GM19023 (cell line): Measurements from ENCODE around the gene TYW5.
"Not testable (repeated sequence)": the region's sequence is repeated elsewhere in the genome, so short reads cannot be mapped to it uniquely, and the experiment has no call there.

Experiments
- ATAC-seq: cut with Tn5 transposase; IDR thresholded peaks from one replicate; pipeline ENCODE4 v1.9.1; 2021; ENCODE audit warnings: mild to moderate bottlenecking, moderate library complexity; ENCODE audit not compliant: unreplicated experiment

TYW5 gene

DNA sequence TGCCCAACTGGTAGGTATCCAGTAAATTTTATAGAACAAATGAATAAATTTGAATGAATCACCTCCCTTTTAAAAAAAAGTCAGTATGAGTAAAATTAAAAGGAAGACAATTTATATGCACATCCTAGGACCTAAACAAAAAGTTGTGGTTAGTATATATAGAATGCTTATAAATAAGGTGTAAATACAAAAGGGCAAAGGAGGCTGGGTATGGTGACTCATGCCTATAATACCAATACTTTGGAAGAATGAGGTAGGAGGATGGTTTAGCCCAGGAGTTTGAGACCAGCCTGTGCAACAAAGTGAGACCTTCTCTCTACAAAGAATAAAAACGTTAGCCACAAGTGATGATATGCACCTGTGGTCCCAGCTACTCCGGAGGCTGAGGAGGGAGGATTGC lies 31.4 kb downstream of the TYW5 start:
- ATAC-seq = no peak

DNA sequence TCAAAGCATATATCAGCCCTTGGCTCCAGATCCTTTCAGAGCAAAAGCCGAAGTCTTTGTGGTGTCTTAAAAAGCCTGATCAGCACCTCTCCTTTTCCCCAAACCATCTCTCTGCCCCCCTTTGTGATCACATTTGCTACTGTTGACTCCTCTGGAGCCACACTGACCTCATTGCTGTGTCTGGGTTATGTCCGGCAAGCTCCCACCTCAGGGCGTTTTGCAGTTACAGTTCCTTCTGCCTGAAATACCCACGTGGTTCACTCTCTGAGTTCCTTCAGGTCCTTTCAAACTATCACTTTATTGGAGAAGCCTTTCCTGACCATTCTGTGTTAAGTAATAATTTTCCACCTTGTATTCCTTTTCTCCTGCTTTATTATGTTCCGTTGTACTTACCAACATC lies 32.4 kb downstream of the TYW5 start:
- no peak for ATAC-seq

DNA sequence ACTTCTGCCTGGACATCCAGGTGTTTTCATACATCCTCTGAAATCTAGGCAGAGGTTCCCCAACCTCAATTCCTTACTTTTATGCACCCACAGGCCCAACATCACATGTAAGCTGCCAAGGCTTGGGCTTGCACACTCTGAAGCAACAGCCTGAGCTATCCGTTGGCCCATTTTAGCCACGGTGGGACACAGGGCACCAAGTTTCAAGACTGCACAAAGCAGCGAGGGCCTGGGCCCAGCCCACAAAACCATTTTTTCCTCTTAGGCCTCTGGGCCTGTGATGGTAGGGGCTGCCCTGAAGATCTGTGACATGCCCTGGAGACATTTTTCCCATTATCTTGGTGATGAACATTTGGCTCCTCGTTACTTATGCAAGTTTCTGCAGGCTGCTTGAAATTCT lies 38.3 kb downstream of the TYW5 start:
- no peak for ATAC-seq

DNA sequence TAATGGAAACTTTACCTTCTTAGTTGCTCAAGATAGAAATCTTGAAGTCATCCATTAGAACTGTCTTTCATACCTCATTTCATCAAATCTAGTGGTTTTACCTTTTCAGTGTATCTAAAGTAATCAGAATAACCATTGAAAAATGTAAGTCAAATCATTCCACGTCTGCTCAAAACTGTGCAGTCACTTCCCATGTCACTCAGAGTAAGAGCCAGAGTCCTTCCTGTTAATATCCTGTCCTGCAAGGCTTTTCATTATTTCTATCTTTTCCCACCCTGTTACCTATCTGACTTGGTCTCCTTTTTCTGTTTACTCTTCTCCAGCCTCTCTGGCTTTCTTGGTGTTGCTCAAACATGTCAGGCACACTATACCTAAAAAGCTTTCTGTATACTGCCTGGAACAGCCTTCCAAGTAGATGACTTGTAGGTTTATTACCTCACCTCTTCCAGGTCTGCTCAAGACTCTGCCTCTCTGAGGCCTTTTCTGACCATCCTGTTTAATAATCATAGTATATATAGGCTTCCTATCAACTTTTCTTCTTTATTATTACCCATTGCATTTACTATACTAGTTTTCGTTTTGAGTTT lies 40.8 kb downstream of the TYW5 start:
- no peak for ATAC-seq

DNA sequence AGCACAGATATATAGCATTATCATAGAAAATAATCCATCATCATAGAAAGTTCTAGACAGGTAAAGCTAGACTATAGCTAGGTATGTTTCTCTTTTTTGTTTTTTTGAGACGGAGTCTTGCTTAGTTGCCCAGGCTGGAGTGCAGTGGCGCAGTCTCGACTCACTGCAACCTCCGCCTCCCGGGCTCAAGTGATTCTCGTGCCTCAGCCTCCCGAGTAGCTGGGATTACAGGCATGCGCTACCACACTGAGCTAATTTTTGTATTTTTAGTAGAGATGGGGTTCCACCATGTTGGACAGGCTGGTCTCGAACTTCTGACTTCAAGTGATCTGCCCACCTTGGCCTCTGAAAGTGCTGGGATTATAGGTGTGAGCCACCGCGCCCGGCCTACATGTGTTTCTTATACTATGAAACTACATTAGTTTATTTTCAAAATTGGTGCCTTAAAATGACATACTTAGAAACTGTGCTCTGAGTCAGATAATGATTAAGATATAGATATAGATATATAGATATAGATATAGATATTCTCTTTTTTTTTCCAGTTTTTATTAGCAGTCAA lies 42.7 kb downstream of the TYW5 start:
- not testable (repeated sequence) for ATAC-seq

DNA sequence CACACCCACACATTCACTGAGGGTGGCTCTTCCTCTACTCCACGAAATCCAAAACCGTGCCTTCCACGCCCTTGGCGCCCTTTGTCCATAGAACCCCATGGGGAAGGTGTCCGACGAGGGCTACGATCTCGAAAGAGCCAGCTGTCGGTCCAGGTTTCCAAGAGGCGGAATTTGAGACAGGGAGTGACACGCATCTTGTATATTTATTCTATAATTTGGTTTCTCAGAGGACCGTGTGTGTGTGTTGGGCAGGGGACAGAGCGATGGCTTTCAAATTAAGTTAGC lies 43.5 kb downstream of the TYW5 start:
- ATAC-seq = no peak

DNA sequence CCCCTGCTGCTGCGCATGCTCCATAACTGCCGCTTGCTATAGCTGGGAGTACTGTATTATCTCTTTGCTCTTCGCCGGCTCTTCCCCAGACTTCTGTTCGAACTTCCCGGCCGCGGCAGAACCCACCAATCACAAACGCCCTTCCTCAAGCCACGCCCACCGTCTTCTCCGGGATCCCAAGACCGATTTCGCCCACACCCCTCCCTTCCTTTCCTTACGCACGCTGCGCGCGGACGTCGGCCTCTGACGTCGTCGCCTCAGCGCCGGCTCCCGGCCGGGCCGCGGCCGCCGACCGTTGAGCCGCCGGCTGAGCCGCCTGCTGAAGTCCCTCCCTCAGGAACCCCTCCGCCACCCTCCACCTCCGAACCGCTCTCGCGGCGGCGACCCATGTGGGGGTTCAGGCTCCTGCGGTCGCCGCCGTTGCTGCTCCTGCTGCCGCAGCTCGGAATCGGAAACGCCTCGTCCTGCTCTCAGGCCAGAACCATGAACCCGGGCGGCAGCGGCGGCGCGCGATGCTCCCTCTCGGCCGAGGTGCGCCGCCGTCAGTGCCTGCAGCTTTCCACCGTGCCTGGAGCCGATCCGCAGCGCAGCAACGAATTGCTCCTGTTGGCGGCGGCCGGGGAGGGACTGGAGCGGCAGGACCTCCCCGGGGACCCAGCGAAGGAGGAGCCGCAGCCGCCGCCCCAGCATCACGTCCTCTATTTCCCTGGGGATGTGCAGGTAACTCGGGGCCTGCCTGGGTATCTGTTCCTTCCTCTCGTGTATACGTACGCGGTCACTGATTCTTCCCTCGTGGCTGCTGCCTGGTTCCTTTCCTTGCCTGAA lies 44.0 kb downstream of the TYW5 start, which contains the start of gene C2orf69:
C2orf69 (plus strand) TSS at position 242 of the 825 bp plus-strand sequence; CDS start at position 388, 146 bp downstream.
- ATAC-seq = peak; percentile 93

DNA sequence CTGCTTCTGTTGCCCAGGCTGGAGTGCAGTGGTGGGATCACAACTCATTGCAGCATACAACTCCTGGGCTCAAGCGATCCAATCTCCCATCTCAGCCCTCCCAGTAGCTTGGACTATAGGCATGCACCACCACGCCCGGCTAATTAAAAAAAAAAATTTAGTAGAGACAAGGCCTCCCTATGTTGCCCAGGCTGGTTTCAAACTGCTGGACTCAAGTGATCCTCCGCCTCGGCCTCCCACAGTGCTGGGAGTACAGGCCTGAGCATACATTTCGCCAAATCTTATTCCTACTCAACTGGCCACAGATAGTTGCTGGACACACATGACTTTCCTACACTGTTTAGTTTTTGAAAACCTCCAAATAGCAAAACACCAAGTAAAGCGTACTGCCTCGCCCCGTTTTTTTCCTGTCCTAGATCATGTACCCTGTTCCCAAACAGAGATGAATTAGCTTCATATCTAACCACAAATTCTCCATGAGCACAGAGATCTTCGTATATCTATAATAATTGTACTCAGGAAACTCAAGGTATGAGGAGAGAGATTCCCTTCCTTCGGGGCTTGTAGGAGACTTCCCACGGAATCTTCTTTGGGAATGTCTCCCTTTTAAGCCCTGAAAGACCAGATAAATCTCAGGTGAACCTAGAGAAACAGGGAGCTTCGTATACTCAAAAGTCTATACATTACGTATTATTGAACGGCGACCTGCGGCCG lies 44.8 kb downstream of the TYW5 start:
- no peak for ATAC-seq

DNA sequence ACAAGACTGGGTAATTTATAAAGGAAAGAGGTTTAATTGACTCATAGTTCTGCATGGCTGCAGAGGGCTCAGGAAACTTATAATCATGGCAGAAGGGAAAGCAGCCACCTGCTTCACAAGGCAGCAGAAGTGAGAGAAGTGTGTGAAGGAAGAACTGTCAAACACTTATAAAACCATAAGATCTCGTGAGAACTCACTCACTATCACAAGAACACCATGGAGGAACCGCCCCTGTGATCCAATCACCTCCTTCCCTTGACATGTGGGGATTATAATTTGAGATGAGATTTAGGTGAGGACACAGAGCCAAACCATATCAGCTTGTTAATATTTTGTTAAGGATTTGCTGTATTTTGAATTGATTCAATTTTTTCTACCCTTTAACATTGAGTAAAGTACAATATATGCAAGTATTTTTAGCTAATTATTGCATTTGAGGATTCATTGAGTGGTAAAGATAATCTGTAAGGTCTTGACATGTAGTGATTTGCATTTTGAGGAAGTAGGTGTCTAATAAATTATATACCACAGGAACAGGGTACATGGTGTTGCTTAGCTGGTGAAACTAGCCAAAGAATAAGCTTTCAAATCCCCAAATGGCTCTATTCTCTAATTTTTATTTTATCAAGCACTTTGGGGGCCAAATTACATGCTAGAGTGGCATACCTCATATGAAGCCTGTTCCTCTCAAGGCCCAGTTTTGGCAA lies 48.1 kb downstream of the TYW5 start:
- ATAC-seq = no peak

DNA sequence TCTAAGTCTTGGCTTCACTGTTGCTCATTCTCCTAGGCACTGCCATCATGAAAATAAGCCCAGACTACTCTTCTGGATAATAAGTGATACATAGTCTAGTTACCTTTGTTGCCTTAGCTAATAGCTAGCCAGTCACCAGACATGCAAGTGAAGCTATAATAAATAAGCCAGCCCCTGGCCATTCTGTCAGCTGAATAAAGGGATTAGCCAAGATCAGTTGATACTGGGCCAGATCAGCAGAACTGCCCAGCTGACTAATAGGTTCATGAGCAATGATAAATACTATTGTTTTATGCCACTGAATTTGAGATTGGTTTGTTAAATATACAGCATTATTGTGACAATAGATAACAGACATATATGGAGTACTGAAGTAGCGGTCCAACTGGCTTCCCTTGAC lies 52.2 kb downstream of the TYW5 start:
- no peak for ATAC-seq

DNA sequence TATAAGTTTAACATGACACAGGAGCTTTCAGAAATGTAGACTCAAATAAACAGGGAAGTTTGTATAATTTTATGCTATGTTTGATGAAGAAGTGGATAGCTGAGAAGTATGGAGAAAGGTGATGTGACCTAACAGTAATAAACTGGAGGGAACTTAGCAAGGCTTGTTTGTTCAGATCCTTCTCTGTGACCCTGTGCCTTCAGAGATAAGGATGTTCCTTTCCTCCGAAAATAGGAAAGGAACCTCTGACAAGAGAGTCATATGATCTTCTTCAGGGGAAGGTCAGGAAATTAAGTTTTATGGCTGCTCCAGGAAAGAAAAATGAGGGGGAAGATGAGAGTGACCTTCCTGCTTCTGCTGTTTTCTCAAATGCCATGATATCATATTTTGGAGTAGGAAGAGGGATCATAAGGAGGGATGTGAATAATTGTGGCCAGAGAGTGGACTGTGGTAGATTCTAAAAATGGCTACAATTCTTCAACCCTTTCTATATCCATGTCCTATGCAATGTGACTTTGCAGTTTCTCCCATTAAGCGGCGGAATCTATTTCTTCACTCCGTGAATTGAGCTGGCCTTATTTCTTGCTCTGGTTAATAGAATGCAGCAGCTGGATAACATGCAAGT lies 52.7 kb downstream of the TYW5 start:
- no peak for ATAC-seq

DNA sequence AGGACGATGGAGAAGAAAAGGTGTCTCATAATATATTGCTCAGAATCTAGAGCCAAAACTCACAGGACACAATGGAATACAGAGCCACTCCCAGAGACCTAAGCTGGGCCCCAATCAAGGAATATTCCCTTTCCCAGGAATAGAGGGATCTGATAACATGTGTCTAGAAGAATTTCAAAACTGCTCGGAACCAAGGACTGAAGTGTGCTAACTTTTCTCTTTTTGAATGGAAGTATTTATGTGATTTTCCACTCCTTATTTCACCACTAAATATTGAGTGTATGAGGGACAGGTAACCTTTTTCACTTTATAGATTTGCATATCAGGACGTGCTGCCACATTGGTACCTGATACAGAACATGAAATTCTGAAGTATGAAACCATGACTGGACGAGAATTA lies 53.3 kb downstream of the TYW5 start:
- ATAC-seq = no peak

DNA sequence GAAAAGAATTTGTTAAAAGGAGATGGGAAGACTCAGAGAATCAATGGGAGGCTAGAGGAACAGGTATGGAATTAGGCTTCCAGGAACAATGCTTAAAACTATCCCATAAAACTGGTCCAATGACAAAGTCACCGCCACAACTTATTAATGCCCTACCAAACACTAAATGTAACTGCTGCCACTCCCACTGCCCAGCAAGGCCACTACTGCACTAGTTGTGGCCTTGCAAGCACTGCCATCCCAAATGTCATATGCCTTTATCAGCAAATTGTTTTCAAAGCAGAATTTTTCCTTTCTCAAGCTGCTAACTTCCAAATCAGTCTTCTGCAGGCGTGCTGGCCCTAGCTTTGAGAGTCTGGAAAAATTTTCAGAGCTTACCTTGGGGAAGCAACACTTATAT lies 58.7 kb downstream of the TYW5 start:
- ATAC-seq = no peak

DNA sequence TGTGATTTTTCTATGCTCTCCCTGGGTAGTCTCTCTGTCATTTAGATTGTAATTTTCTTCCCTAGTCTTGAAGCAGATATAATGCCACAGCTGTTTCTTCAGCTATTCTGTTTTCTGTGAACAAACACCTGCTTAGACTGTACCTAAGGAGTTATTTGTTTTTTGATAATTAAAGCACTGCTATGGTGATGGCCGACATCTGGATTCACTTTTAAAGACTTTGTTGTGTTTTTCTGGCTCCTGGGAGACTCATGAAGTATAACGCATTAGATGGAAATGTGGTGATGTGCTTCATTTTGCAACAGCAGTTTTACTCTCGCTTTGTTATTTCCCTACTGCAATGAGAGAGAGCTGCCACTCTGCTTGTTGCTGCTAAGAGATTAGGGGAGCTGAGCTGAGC lies 59.9 kb downstream of the TYW5 start:
- ATAC-seq = no peak

DNA sequence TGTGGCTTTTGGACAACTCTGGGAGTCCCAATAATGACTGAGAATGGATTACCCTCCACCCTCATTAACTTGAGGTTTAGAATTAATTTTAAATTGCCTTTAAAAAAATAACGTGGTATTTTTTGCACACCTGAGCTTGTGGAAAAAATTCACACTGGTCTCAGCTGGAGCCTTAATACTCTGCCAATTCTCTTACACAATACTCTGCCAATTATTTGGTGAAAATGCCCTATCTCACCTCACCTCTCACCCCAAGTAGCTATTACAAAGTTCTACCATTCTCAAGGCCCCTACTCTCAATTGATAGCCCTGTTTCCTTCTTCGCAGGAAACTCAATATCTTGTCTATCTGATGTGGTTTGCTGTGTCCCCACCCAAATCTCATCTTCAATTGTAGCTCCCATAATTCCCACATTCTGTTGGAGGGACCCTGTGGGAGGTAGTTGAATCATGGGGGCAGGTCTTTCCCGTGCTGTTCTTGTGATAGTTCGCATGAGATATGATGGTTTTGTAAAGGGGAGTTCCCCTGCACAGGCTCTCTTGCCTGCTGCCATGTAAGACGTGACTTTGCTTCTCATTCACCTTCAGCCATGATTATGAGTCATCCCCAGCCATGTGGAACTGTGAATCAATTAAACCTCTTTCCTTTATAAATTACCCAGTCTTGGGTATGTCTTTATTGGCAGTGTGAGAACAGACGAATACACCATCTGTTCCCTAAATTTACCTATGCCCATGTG lies 71.6 kb downstream of the TYW5 start:
- ATAC-seq = no peak

DNA sequence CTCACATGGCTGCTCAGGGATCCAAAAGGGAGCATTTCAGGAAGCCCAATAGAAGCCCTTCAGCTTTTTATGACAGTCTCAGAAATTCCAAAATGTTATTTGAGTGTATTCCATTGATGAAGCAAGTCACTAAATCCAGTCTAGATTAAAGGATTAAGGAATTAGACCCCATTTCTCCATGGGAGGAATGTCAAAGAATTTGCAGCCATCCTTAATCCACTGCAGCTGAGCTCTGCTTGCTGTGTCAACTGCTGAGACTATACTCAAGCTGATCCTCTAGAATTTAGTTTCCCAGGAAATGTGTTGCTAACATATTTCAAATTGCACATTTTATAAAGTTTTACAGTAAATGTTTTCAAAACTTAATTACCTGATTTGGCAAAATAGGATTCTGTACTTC lies 72.6 kb downstream of the TYW5 start:
- no peak for ATAC-seq
